ENCODE results near the gene SHBG.

Gene SHBG

DNA sequence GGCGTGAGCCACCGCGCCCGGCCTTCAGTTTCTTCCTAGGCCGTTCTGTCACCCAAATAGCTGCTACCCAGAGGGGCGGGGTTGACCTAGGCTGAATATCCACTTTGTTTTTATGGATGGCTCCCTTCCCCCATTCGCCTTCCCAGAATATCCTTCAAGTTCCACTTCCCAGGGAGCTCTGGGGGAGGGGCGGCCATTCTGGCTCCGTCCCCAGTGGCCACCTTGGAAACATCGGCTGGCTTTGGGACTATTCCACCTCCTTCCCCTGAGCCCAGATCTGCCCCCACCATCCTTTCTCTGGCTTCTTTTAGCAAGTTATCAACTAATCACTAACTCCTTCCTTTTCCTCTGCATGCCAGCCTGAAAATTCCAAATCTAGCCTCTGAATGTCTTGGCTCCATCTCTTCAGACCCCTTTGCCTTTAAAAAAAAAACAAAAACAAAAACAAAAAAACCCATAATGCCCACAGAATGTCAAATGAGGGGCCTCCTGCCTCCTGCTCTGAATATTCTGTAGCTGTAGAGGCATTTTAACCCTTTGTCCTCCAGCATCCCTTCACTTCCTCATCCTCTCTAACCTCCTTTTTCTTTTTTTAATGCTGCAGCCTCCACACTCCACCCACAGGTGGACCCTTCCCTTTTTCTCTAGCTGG lies 27.1 kb downstream of the SHBG start:
- no peak for DNase-seq (ENCODE audit: low read depth)
- H3K4me3 ChIP-seq (ENCODE audit: control insufficient read depth, low read depth, low read length), result no peak overlapping the region
- TF ChIP-seq, protein P1, sequence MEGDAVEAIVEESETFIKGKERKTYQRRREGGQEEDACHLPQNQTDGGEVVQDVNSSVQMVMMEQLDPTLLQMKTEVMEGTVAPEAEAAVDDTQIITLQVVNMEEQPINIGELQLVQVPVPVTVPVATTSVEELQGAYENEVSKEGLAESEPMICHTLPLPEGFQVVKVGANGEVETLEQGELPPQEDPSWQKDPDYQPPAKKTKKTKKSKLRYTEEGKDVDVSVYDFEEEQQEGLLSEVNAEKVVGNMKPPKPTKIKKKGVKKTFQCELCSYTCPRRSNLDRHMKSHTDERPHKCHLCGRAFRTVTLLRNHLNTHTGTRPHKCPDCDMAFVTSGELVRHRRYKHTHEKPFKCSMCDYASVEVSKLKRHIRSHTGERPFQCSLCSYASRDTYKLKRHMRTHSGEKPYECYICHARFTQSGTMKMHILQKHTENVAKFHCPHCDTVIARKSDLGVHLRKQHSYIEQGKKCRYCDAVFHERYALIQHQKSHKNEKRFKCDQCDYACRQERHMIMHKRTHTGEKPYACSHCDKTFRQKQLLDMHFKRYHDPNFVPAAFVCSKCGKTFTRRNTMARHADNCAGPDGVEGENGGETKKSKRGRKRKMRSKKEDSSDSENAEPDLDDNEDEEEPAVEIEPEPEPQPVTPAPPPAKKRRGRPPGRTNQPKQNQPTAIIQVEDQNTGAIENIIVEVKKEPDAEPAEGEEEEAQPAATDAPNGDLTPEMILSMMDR (conservative IDR thresholded peaks at IDR 0.05; ENCODE audit: control insufficient read depth, insufficient read depth, low read depth, low read length), result no peak

DNA sequence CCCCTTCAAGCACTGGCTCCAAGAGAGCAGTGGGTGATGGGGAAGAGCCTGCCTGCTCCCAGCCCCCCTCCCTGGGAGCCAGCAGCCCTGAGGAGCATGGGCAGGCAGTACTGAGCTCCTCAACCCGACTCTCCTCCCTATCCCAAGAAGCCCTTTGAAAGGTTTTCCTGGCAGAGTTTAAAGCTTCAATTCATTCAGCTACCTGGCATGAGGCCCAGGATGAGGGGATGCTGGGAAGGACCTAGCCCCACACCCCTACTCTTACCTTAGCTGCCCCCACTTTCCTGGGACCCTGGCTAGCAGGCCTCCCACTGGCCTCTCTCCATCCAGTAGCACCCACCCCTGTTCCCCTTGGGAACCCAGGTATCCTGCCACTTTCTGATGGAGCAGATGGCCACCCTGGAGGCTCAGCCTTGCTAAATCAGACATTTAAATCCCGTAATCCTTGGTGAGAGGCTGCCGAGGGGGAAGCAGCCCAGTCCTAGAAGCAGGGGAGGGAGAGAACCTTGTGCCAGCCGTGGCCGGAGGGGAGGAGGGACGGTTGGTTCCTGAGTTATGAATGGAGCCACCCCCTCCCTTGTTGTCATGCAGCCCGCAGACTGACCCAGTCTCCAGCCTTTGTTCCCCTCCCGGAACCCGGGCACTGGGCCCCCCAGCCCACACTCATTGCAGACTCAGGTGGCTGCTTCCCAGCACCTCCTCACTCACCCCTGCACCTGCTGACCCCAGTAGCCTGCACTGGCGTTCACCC lies 37.9 kb downstream of the SHBG start:
- DNase-seq (ENCODE audit: low read depth), result no peak
- TF ChIP-seq, protein P1 (conservative IDR thresholded peaks at IDR 0.05; ENCODE audit: control insufficient read depth, insufficient read depth, low read depth, low read length), result no peak
- no peak overlapping the region for H3K4me3 ChIP-seq (ENCODE audit: control insufficient read depth, low read depth, low read length)

DNA sequence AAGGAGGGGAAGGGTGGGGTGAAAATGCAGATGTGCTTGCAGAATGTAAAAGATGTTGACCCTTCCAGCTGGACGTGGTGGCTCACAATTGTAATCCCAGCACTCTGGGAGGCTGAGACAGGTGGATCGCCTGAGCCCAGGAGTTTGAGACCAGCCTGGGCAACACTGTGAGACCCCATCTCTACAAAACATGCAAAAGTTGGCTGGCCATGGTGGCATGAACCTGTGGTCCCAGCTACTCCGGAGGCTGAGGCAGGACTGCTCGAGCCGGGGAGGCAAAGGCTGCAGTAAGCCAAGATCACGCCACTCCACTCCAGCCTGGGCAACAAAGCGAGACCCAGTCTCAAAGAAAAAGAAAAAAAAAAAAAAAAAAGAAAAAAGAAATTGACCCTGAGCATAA lies 38.5 kb downstream of the SHBG start:
- TF ChIP-seq, protein P1 (conservative IDR thresholded peaks at IDR 0.05; ENCODE audit: control insufficient read depth, insufficient read depth, low read depth, low read length), result no peak
- no peak for DNase-seq (ENCODE audit: low read depth)
- no peak overlapping the region for H3K4me3 ChIP-seq (ENCODE audit: control insufficient read depth, low read depth, low read length)

- DNase-seq (ENCODE audit: low read depth), result peak; percentile 23
- H3K4me3 ChIP-seq (ENCODE audit: control insufficient read depth, low read depth, low read length), result no peak overlapping the region
- TF ChIP-seq, protein P1 (conservative IDR thresholded peaks at IDR 0.05; ENCODE audit: control insufficient read depth, insufficient read depth, low read depth, low read length), result peak; percentile 49
Measured at GRCh38 chr17:7673239-7673638, 43.3 kb downstream of the SHBG start.

DNA sequence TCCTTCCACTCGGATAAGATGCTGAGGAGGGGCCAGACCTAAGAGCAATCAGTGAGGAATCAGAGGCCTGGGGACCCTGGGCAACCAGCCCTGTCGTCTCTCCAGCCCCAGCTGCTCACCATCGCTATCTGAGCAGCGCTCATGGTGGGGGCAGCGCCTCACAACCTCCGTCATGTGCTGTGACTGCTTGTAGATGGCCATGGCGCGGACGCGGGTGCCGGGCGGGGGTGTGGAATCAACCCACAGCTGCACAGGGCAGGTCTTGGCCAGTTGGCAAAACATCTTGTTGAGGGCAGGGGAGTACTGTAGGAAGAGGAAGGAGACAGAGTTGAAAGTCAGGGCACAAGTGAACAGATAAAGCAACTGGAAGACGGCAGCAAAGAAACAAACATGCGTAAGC lies 45.0 kb downstream of the SHBG start:
- no peak overlapping the region for H3K4me3 ChIP-seq (ENCODE audit: control insufficient read depth, low read depth, low read length)
- DNase-seq (ENCODE audit: low read depth), result no peak
- TF ChIP-seq, protein P1 (conservative IDR thresholded peaks at IDR 0.05; ENCODE audit: control insufficient read depth, insufficient read depth, low read depth, low read length), result no peak

DNA sequence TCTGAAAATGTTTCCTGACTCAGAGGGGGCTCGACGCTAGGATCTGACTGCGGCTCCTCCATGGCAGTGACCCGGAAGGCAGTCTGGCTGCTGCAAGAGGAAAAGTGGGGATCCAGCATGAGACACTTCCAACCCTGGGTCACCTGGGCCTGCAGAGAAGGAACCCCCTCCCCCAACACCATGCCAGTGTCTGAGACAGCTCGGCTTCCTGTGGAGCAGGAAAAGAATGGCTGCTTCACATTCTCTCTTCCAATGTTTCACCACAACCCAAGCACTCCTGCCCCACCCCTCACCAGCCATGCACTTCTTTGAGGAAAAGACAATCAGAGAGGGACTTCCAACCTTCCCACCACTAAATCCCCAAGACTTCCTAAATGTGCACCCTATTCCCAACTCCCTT lies 46.6 kb downstream of the SHBG start:
- TF ChIP-seq, protein P1 (conservative IDR thresholded peaks at IDR 0.05; ENCODE audit: control insufficient read depth, insufficient read depth, low read depth, low read length), result no peak
- no peak for DNase-seq (ENCODE audit: low read depth)
- H3K4me3 ChIP-seq (ENCODE audit: control insufficient read depth, low read depth, low read length), result no peak overlapping the region
